ENCODE measurements around the gene RETN.

The RETN gene

DNA sequence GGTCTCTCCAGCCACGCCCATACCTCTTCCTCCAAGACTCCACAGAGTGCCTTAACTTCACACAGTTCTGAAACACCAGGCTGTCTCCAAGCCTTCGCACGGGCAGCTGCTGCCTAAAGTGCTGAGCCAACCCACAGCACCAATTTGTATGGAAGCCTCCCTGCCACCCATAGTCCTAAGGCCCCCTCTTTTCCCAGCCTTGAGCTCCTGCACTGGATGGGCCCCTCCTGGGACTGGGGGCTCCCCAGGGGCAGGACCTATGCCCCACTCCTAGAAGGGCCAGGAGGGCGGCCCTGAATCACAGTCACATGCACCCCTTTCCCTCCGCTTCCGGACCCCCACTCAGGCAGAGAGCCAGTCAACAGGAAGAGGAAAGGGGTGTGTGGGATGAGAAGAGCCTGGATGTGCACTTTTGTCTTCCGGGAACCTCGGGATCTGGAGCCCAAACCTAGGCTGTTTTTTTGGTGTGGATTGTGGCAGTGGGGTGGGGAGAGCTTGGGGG, 38.2 kb downstream of the RETN start:
- no peak for DNase-seq (ENCODE audit: low read depth in 2 of 2)
- H3K4me3 ChIP-seq (replicated peaks in 1 of 2; ENCODE audit: low read depth in 2 of 2, low read length in 2 of 2), result no peak overlapping the region
- TF ChIP-seq, protein P1, sequence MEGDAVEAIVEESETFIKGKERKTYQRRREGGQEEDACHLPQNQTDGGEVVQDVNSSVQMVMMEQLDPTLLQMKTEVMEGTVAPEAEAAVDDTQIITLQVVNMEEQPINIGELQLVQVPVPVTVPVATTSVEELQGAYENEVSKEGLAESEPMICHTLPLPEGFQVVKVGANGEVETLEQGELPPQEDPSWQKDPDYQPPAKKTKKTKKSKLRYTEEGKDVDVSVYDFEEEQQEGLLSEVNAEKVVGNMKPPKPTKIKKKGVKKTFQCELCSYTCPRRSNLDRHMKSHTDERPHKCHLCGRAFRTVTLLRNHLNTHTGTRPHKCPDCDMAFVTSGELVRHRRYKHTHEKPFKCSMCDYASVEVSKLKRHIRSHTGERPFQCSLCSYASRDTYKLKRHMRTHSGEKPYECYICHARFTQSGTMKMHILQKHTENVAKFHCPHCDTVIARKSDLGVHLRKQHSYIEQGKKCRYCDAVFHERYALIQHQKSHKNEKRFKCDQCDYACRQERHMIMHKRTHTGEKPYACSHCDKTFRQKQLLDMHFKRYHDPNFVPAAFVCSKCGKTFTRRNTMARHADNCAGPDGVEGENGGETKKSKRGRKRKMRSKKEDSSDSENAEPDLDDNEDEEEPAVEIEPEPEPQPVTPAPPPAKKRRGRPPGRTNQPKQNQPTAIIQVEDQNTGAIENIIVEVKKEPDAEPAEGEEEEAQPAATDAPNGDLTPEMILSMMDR (IDR thresholded peaks at IDR 0.05; ENCODE audit: low read depth, low read length), result no peak

DNA sequence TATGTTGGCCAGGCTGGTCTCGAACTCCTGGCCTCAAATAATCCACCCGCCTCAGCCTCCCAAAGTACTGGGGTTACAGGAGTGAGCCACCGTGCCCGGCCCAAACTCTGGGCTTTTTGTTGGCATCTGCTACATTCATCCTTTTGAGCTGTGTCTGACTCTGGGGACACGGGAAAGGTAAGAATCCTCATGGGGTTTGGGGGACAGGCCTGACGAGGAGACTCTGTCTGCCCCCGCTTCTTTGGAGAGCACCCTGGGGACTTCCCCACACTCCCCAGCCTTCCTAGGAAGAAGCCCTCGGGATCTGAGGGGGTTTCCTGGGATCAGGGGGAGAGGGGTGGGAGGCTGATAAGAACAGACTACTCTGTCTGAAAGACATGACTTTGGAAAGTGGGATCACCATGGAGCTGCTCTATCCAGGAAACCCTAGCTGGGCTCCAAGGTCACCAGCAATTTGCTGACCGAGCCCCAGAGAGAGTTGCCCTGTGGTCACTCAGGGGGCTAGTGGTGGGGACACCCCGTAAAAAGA, 41.1 kb downstream of the RETN start:
- DNase-seq (ENCODE audit: low read depth in 2 of 2), result no peak
- TF ChIP-seq, protein P1 (IDR thresholded peaks at IDR 0.05; ENCODE audit: low read depth, low read length), result no peak
- H3K4me3 ChIP-seq (replicated peaks in 1 of 2; ENCODE audit: low read depth in 2 of 2, low read length in 2 of 2), result no peak overlapping the region

- TF ChIP-seq, protein P1 (IDR thresholded peaks at IDR 0.05; ENCODE audit: low read depth, low read length), result no peak
- DNase-seq (ENCODE audit: low read depth in 2 of 2), result no peak
- no peak overlapping the region for H3K4me3 ChIP-seq (replicated peaks in 1 of 2; ENCODE audit: low read depth in 2 of 2, low read length in 2 of 2)
Measured at GRCh38 chr19:7710616-7711015, 41.8 kb downstream of the RETN start.

- TF ChIP-seq, protein P1 (IDR thresholded peaks at IDR 0.05; ENCODE audit: low read depth, low read length), result no peak
- no peak for DNase-seq (ENCODE audit: low read depth in 2 of 2)
- H3K4me3 ChIP-seq (replicated peaks in 1 of 2; ENCODE audit: low read depth in 2 of 2, low read length in 2 of 2), result no peak overlapping the region
Measured at GRCh38 chr19:7715671-7716070, 46.8 kb downstream of the RETN start.

DNA sequence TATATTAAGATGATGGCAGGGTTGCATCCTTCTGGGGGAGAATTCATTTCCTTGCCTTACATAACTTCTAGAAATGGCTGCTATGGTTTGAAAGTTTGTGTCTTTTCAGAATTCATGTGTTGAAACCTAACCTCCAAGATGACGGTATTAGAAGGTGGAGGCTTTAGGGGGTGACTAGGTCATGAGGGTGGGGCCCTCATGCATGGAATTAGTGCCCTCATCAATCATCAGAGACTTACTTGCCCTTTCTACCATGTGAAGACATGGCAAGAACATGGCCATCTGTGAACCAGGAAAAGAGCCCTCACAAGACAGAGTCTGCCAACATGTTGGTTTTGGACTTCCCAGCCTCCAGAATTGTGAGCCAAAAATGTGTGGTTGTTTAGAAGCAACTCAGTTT, 47.9 kb downstream of the RETN start:
- TF ChIP-seq, protein P1 (IDR thresholded peaks at IDR 0.05; ENCODE audit: low read depth, low read length), result no peak
- no peak for DNase-seq (ENCODE audit: low read depth in 2 of 2)
- no peak overlapping the region for H3K4me3 ChIP-seq (replicated peaks in 1 of 2; ENCODE audit: low read depth in 2 of 2, low read length in 2 of 2)

- no peak overlapping the region for H3K4me3 ChIP-seq (replicated peaks in 1 of 2; ENCODE audit: low read depth in 2 of 2, low read length in 2 of 2)
- DNase-seq (ENCODE audit: low read depth in 2 of 2), result no peak
- TF ChIP-seq, protein P1 (IDR thresholded peaks at IDR 0.05; ENCODE audit: low read depth, low read length), result no peak
Measured at GRCh38 chr19:7718668-7719067, 49.8 kb downstream of the RETN start.
